NAMALWA (cell line): ENCODE data around the gene C11orf24.
"Not testable (repeated sequence)": the region's sequence is repeated elsewhere in the genome, so short reads cannot be mapped to it uniquely, and the experiment has no call there.

ENCODE experiments used
- DNase-seq: peaks from one replicate; pipeline ENCODE4 v3.0.0-alpha.2; 2015; ENCODE audit warnings: low spot score

The C11orf24 gene

DNA sequence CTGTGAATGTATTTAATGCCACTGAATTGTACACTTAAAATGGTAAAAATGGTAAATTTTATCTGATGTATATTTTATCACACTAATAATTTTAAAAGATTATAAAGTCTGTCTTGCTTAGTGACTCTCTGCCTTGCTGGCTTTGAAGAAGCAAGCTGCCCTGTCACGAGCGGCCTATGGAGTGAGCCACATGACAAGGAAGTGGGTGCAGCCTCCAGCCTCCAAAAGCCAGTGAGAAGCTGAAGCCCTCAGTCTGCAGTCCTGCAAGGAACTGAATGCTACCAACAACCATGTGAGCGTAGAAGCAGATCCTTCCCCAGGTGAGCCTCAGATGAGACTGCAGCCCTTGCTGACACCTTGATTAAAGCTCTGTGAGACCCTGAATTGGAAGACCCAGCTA is 20.0 kb downstream of the C11orf24 start:
- no peak for DNase-seq

DNA sequence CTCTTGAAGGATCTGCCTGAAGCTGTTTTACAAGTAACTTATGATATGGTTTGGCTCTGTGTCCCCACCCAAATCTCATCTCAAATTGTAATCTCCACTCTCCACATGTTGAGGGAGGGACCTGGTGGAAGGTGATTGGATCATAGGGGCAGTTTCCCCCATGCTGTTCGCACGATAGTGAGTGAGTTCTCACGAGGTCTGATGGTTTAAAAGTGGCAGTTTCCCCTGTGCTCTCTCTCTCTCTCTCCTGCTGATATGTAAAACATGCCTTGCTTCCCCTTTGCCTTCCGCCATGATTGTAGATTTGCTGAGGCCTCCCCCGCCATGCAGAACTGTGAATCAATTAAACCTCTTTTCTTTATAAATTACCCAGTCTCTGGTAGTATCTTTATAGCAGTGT is 26.9 kb downstream of the C11orf24 start:
- DNase-seq: not testable (repeated sequence)

- not testable (repeated sequence) for DNase-seq
Measured at GRCh38 chr11:68243847-68244246, 27.9 kb downstream of the C11orf24 start.

DNA sequence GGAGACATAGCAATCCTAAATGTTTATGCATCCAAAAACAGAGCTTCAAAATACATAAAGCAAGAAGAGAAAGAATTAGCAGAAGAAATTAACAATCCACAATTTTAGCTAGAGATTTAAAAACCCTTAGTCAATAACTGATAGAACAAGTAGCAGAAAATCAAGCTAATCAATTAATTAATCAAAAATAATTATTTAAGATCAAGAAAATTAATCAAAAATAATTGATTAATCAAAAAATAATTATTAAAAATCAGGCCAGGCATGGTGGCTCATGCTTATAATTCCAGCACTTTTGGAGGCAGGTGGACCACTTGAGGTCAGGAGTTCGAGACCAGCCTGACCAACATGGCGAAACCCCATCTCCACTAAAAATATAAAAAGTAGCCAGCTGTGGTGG is 29.2 kb downstream of the C11orf24 start:
- DNase-seq: no peak

DNA sequence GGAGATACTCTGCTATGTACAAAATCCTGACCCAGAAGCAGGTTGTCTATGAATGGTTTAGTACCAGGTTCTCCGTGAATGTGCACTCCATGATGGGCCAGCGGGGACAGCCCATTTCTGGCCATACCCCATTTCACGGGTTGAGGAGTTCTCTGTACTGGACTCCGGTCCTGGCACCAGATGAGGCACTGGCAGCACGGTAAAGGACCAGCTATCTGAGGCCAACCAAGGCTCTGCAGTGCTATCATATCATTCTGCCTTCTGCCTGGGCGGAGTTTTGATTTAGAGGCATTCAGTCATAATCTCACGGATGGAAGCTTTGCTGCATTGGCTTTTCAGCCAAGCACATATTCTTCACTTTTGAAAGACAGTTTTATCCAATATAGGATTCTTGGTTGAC is 40.2 kb downstream of the C11orf24 start:
- DNase-seq: no peak

- DNase-seq: no peak
Measured at GRCh38 chr11:68229601-68230000, 42.2 kb downstream of the C11orf24 start.

GRCh38 chr11:68226421-68226820 is 45.4 kb downstream of the C11orf24 start:
- no peak for DNase-seq

GRCh38 chr11:68224606-68225005 is 47.2 kb downstream of the C11orf24 start:
- DNase-seq: no peak

GRCh38 chr11:68223275-68223674 is 48.5 kb downstream of the C11orf24 start:
- DNase-seq: no peak

DNA sequence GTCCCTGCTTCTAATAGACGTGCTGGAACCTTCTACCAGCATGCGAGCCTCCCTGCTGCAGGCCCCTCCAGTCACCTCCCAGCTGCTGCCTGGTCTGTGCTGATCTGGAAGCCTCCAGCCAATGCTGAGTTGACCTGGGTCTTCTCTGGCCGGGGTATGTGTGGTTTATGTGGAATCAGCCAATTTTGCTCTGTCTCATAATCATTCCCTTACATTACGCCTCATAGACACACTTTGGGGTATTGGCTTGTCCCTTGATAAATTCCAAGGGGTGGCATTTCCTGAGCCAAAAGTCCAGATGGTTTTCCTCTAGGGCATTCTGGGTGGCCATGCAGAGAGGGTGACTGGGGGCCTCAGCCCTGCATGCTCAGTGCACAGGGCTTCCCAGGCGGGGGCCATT is 50.4 kb downstream of the C11orf24 start:
- no peak for DNase-seq

- DNase-seq: no peak
Measured at GRCh38 chr11:68216171-68216938, 55.4 kb downstream of the C11orf24 start.

GRCh38 chr11:68215524-68216170 is 56.1 kb downstream of the C11orf24 start:
- DNase-seq: no peak

DNA sequence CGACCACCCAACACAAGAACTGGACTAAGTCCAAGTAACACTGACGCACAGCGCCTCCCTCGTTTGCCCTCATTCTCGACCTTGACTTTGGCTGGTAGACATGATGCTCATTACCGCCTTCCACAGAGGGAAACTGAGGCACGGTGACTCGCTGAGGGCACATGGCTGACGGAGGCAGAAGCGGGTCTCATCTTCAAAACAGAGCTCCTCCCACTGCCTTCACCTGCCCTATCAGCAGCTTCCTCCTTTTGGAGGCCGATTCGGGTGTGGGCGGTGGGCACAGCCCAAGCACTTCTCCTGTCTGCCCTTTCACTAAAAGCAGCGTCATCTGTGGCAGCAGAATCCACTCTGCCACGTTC is 56.7 kb downstream of the C11orf24 start:
- no peak for DNase-seq

- DNase-seq: no peak
Measured at GRCh38 chr11:68214173-68215086, 57.3 kb downstream of the C11orf24 start.

GRCh38 chr11:68213555-68214172 is 58.1 kb downstream of the C11orf24 start:
- DNase-seq: peak; percentile 88

- DNase-seq: no peak
Measured at GRCh38 chr11:68213135-68213515, 58.6 kb downstream of the C11orf24 start, which contains the start of gene KMT5B. TSS of gene KMT5B (minus strand) at chr11:68213296. CDS start at chr11:68190076, 23,220 bp downstream.

DNA sequence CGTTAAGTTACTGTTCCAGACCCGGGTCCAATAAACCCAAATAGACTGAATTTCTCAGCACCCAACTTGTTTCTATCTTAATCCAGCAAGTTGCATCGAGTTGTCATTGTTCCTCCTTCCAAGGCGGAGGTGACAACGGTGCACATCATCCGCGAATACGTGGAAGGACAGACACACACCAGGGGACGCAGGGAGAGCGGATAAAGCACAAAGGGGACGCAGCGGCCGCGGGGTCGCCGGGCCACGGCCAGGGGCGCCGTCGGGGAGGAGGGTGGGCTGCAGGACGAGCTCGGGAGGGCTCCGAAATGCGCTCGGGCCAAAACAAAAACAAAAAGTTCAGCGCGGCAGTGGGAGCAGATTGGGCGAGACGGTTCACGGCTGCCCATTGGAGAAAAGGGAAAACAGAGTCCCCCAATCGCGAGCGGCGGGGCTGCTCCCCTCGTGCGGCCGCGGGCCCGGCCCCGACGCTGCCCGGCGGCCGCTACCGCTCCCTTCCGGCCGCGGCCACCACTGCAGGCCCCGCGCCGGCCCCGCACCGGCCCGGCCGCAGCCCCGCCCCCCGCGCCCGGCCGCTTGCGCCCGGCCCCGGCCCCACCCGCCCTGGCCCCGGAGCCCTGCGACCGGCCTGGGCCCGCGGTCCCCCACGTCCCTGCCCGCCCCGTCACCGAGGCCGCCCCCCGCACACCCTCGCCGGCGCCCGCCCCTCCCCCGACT is 59.2 kb downstream of the C11orf24 start:
- peak; percentile 84 for DNase-seq

DNA sequence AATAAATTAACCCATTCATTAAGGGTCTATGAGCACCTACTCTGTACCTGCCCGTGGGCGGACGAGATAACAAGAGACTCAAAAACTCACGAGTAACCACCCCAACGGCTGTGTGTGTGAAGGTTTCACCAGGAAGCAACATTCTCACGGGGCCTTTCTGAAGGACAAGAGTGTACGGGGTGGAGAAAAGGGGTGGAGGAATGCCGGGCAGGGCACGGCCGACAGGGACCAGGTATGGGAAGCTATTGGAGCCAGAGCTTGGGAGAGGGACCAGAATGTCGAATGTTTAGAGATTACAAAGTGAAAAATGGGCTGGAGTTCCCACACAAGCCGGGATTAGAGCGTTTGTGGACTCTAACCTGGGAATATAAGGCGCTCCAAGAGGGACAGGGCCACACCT is 60.2 kb downstream of the C11orf24 start:
- no peak for DNase-seq
